Measurements from ENCODE around the gene MAP2K3. TPM values are rescaled to one million over a fixed set of nuclear protein-coding genes. Genes with fewer than 3 reads are reported as not detected.
A peak's percentile ranks its signal among the peaks of the same experiment; 100 is the strongest.

The MAP2K3 gene
- total and polyA plus RNA-seq, 12 donors, result 6.4 to 64.8 (median 32.2) TPM

GRCh38 chr17:21283482-21284318, 811 bp upstream of the MAP2K3 start:
- Histone ChIP-seq H3K9me3 (replicated peaks in 1 of 3) (no peaks in the 10 kb centered on the region), H3K27me3 (no peaks in the 10 kb centered on the region), H3K27ac (peak overlapping the region in 4 of 5 donors; percentile 14 to 99 (median 71)), H3K36me3 (replicated peaks in 1 of 2) (no peaks in the 10 kb centered on the region), H3K4me3 (peak overlapping the region in 3 of 4 donors; percentile 13 to 83 (median 35)), H3K4me1 (replicated peaks in 1 of 2) (peaks cover 34 to 44% of the 10 kb centered on the region in 2 donors)
- TF ChIP-seq POLR2A (IDR thresholded peaks at IDR 0.05), result no peak
- no peak for TF ChIP-seq CTCF (IDR thresholded peaks at IDR 0.05)
- 16 to 49% (median 18%) methylated on average over 7 to 49 of the region's 49 CpGs for WGBS, 4 donors
- DNase-seq, result peak; percentile 44 to 80 (median 69)
- intact Hi-C loops (cut with DNase I), result no loop called here

- 3 to 6% (median 3%) methylated on average over 13 to 16 of the region's 16 CpGs for WGBS, 4 donors
- intact Hi-C loops (cut with DNase I), result no loop called here
- peak; percentile 65 to 85 (median 80) for DNase-seq
- peak overlapping the region; percentile 21 to 92 (median 80) for H3K4me3 ChIP-seq
- H3K9me3 ChIP-seq (replicated peaks in 1 of 3), result no peaks in the 10 kb centered on the region
- H3K4me1 ChIP-seq (replicated peaks in 1 of 2), result peaks cover 46 to 60% of the 10 kb centered on the region in 2 donors
- TF ChIP-seq POLR2A (IDR thresholded peaks at IDR 0.05) (peak in 1 of 2 donors; percentile 14), CTCF (IDR thresholded peaks at IDR 0.05) (no peak)
- H3K27me3 ChIP-seq, result no peaks in the 10 kb centered on the region
- H3K27ac ChIP-seq, result peak overlapping the region; percentile 76 to 99 (median 90)
- H3K36me3 ChIP-seq (replicated peaks in 1 of 2), result no peaks in the 10 kb centered on the region
Observed at GRCh38 chr17:21285164-21286065, 904 bp downstream of the MAP2K3 start.

- intact Hi-C loops (cut with DNase I), result no loop called here
- TF ChIP-seq CTCF (IDR thresholded peaks at IDR 0.05) (peak in 1 of 6 experiments; percentile 11), POLR2A (IDR thresholded peaks at IDR 0.05) (peak; percentile 63 to 94)
- Histone ChIP-seq H3K36me3 (replicated peaks in 1 of 2) (no peaks in the 10 kb centered on the region), H3K4me3 (peak overlapping the region in 3 of 4 donors; percentile 2 to 83 (median 77)), H3K27ac (peak overlapping the region; percentile 76 to 99 (median 90)), H3K4me1 (replicated peaks in 1 of 2) (peaks cover 46 to 60% of the 10 kb centered on the region in 2 donors), H3K9me3 (replicated peaks in 1 of 3) (no peaks in the 10 kb centered on the region), H3K27me3 (no peaks in the 10 kb centered on the region)
- peak; percentile 83 to 98 (median 97) for DNase-seq
- WGBS, 4 donors, result 0 to 10% (median 6%) methylated on average over 9 to 16 of the region's 16 CpGs
Observed at GRCh38 chr17:21286066-21286770, 1.7 kb downstream of the MAP2K3 start.

Data from adrenal gland (tissue), 12 donors.